GM04503 (cell line): ENCODE data around the gene NOMO2.
"Not testable (repeated sequence)": the region's sequence is repeated elsewhere in the genome, so short reads cannot be mapped to it uniquely, and the experiment has no call there.

Source experiments
- DNase-seq: peaks from one replicate; pipeline ENCODE4 v3.0.0-alpha.2; 2012; ENCODE audit warnings: low read depth

The NOMO2 gene, protein sequence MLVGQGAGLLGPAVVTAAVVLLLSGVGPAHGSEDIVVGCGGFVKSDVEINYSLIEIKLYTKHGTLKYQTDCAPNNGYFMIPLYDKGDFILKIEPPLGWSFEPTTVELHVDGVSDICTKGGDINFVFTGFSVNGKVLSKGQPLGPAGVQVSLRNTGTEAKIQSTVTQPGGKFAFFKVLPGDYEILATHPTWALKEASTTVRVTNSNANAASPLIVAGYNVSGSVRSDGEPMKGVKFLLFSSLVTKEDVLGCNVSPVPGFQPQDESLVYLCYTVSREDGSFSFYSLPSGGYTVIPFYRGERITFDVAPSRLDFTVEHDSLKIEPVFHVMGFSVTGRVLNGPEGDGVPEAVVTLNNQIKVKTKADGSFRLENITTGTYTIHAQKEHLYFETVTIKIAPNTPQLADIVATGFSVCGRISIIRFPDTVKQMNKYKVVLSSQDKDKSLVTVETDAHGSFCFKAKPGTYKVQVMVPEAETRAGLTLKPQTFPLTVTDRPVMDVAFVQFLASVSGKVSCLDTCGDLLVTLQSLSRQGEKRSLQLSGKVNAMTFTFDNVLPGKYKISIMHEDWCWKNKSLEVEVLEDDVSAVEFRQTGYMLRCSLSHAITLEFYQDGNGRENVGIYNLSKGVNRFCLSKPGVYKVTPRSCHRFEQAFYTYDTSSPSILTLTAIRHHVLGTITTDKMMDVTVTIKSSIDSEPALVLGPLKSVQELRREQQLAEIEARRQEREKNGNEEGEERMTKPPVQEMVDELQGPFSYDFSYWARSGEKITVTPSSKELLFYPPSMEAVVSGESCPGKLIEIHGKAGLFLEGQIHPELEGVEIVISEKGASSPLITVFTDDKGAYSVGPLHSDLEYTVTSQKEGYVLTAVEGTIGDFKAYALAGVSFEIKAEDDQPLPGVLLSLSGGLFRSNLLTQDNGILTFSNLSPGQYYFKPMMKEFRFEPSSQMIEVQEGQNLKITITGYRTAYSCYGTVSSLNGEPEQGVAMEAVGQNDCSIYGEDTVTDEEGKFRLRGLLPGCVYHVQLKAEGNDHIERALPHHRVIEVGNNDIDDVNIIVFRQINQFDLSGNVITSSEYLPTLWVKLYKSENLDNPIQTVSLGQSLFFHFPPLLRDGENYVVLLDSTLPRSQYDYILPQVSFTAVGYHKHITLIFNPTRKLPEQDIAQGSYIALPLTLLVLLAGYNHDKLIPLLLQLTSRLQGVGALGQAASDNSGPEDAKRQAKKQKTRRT

GRCh38 chr16:18561727-18562314, at the start of gene NOMO2:
Gene NOMO2 (minus strand): TSS chr16:18562097. CDS start chr16:18562040, 57 bp downstream.
- not testable (repeated sequence) for DNase-seq

DNA sequence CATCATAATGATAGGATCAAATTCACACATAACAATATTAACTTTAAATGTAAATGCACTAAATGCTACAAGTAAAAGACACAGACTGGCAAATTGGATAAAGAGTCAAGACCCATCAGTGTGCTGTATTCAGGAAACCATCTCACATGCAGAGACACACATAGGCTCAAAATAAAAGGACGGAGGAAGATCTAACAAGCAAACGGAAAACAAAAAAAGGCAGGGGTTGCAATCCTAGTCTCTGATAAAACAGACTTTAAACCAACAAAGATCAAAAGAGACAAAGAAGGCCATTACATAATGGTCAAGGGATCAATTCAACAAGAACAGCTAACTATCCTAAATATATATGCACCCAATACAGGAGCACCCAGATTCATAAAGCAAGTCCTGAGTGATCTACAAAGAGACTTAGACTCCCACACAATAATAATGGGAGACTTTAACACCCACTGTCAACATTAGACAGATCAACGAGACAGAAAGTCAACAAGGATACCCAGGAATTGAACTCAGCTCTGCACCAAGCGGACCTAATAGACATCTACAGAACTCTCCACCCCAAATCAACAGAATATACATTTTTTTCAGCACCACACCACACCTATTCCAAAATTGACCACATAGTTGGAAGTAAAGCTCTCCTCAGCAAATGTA, 48.4 kb upstream of the NOMO2 start:
- not testable (repeated sequence) for DNase-seq

DNA sequence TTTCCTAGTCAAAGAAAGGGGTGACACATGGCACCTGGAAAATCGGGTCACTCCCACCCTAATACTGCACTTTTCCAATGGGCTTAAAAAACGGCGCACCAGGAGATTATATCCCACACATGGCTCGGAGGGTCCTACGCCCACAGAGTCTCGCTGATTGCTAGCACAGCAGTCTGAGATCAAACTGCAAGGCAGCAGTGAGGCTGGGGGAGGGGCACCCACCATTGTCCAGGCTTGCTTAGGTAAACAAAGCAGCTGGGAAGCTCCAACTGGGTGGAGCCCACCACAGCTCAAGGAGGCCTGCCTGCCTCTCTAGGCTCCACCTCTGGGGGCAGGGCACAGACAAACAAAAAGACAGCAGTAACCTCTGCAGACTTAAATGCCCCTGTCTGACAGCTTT, 46.4 kb upstream of the NOMO2 start:
- DNase-seq: not testable (repeated sequence)

- DNase-seq: not testable (repeated sequence)
Observed at GRCh38 chr16:18603572-18604246, 41.8 kb upstream of the NOMO2 start.

- DNase-seq: not testable (repeated sequence)
Observed at GRCh38 chr16:18598582-18598981, 36.7 kb upstream of the NOMO2 start.

GRCh38 chr16:18597734-18598133, 35.8 kb upstream of the NOMO2 start:
- DNase-seq: not testable (repeated sequence)

DNA sequence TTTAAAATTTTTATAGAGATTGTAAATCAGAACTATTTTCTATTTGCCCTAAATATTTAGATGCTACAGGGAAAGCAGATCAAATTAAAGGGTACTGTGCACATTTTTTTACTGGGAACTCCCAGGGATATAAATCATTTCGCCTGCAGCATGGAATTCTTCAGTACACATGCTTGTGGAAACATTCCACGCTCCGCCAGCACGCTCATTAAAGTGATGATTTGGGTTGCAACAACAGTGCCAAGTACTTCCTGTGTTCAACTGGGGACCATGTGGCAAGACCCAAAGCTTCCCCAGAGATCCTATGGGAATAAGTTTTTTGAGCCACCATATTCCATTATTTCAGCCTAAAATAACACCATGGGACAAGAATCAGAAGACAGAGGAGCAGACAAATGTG, 35.4 kb upstream of the NOMO2 start:
- DNase-seq: peak; percentile 23

DNA sequence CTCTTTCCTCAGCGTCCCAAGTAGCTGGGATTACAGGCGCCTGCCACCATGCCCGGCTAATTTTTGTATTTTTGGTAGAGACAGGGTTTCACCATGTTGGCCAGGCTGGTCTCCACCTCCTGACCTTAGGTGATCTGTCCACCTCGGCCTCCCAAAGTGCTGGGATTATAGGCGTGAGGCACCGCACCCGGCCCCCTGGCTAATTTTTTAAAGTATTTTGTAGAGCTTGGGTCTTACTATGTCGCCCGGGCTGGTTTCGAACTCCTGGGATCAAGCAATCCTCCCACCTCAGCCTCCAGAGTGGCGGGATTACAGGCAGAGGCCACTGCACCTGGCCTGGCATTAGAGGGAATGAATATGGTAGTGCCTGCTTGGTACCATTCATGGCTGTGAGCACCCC, 33.9 kb upstream of the NOMO2 start:
- not testable (repeated sequence) for DNase-seq

DNA sequence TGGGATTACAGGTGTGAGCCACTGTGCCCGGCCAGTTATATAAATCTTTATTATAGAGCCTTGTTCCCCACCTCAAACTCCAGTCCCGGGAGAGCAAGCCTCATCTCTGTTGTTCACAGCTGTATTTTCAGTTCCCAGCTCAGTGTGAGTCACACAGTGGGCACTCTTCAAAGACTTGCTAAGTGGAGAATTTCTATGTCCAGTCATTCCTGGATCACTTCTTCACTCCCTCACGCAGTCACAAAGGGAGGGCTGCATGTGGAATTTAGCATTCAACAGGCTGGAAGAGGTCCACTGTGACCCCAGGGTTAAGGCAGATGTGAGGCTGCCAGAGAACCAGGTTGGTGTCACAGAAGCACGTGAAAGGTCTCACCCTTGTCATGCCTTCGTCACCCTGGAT, 33.0 kb upstream of the NOMO2 start:
- peak; percentile 46 for DNase-seq

- DNase-seq: not testable (repeated sequence)
Observed at GRCh38 chr16:18593904-18594303, 32.0 kb upstream of the NOMO2 start.

- DNase-seq: not testable (repeated sequence)
Observed at GRCh38 chr16:18592982-18593381, 31.1 kb upstream of the NOMO2 start.

DNA sequence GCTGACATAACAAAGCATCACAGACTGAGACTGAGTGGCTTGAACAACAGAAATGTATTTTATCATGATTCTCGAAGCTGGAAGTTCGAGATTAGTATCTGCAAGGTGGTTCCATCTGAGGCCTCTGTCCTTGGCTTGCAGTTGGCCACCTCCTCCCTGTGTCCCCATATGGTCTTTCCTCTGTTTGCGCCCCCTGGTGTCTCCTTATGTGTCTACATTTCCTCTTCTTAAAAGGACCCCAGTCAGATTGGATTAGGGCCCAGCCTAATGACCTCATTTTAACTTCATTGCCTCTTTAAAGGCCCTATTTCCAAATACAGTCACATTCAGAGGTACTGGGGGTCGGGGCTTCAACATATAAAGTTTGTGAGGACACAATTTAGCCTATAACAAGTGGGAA, 30.0 kb upstream of the NOMO2 start:
- not testable (repeated sequence) for DNase-seq

GRCh38 chr16:18591441-18591840, 29.5 kb upstream of the NOMO2 start:
- not testable (repeated sequence) for DNase-seq

- DNase-seq: not testable (repeated sequence)
Observed at GRCh38 chr16:18589806-18590205, 27.9 kb upstream of the NOMO2 start.

DNA sequence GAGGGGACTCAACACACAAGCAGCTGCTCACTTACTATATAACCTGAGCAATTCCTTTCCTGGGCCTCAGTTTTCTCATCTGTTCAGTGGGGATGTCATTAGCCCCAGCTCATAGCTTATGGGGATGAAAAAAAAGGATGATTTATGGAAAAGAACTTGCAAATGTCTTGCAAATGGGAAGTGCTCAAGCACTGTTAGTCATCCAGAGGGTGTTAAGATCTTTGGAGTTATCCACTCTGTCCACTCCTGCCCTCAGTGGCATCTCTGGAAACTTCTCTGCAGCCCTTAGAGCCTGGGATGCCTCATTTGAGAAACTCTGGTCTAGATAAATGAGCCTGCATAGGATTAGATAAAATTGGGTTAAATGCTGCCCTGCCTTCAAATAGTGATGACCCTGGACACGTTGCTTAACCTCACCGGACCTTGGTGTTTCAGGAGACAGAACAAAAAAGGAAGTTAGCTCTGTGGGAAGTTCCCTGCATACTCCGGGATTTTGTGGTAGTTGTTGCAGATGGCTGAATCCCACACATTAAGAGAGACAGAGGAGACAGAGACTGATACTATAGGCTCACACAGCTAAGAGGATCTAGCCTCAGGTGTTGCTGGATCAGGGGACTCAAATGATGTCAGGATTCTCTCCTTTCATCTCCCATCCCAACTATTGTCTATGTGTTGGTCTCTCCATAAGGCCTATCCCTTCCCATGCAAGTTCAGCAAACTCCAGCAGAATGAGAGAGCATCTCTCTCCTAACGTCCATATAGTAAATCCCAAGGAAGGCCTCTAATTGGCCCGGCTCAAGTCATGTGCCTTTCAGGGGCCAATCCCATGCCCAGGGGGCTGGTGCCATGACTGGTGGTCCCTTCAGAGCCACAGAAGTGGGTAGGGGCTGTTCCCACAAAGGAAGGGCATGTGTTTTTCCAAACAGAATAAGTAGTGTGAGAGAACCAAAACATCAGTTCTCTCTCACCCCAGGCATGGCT, 25.0 kb upstream of the NOMO2 start:
- DNase-seq: not testable (repeated sequence)

DNA sequence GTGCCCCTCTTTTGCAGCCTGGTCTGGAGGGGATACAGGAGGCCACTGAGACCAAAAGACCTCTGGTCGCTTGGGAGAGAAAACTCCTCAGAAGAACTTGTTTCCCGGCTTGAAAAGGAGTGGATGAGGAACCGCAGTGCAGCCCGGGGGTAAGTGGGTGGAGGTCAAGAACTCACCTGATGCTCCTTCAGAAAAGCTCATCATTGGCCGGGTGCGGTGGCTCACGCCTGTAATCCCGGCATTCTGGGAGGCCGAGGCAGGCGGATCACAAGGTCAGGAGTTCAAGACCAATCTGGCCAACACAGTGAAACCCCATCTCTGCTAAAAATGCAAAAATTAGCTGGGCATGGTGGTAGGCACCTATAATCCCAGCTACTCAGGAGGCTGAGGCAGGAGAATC, 23.9 kb upstream of the NOMO2 start:
- not testable (repeated sequence) for DNase-seq

GRCh38 chr16:18582902-18583301, 21.0 kb upstream of the NOMO2 start:
- DNase-seq: no peak

- DNase-seq: not testable (repeated sequence)
Observed at GRCh38 chr16:18580396-18580795, 18.5 kb upstream of the NOMO2 start.

DNA sequence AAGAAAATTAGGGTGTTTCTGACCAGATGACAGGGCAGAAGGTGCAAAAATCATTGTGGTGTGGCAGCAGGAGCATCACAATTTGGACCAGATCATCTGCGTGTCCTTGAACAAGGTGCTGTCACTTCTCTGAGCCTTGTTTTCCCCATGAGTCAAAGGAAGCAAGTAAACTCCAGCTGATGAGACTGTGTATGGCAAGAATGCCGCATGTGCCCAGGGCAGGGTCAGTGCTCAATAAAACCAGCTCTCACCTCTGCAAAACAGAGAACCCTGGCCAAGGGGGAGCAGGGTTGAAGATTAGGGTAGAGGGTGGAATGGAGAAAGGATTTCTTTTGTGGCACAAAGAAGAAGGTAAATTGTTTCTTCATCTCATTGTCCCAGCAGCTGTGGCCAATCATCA, 17.4 kb upstream of the NOMO2 start:
- DNase-seq: not testable (repeated sequence)
